Adrenal gland (tissue), 5 donors: ENCODE results near the gene EXOC6.

ENCODE experiments used
- CTCF ChIP-seq, 6 experiments: fragments of 450-650 bp in 4 of 6; fragments of 200-600 bp in 2 of 6; sonication (generic) in 1 of 6; IDR thresholded peaks; 1 replicate in 5 of 6; 2 replicates in 1 of 6; pipeline versions ENCODE4 v1.5.1 to v1.8.0; 2016 to 2021; ENCODE audit warnings: antibody characterized with exemption in 6 of 6, mild to moderate bottlenecking in 2 of 6, moderate library complexity in 1 of 6
- POLR2A ChIP-seq, 2 donors: fragments of 450-650 bp; IDR thresholded peaks; one replicate each; pipeline ENCODE4 v1.6.1; 2017; ENCODE audit warnings: antibody characterized with exemption in 2 of 2, mild to moderate bottlenecking in 2 of 2, moderate library complexity in 1 of 2
- donor health status: DM: no; HTN: no; CAD: no.

- no peak for TF ChIP-seq CTCF (IDR thresholded peaks at IDR 0.05)
- TF ChIP-seq POLR2A (IDR thresholded peaks at IDR 0.05) = no peak
Measured at GRCh38 chr10:92845921-92846320, 2.4 kb upstream of the EXOC6 start.
